Thyroid gland (tissue), 4 donors: ENCODE results near the gene MPL. TPM values are rescaled to one million over a fixed set of nuclear protein-coding genes. Genes with fewer than 3 reads are reported as not detected.

ENCODE experiments used
- DNase-seq, 2 donors: peaks; one replicate each; pipeline ENCODE4 v3.0.0-alpha.2; 2019
- H3K27ac ChIP-seq, 3 donors: fragments of 200-600 bp; sonication (generic); 1 replicate in 2 of 3; 2 replicates in 1 of 3; pipeline ENCODE4 v1.5.1; 2016 to 2019; ENCODE audit warnings: mild to moderate bottlenecking in 1 of 3, moderate library complexity in 1 of 3
- H3K27me3 ChIP-seq: fragments of 200-600 bp; sonication (generic); one replicate; pipeline ENCODE4 v1.5.1; 2019
- H3K36me3 ChIP-seq, 2 donors: fragments of 200-600 bp; sonication (generic); one replicate each; pipeline ENCODE4 v1.5.1; 2016 to 2019
- H3K4me1 ChIP-seq, 2 donors: fragments of 200-600 bp; sonication (generic); one replicate each; pipeline ENCODE4 v1.5.1; 2017 to 2019
- H3K4me3 ChIP-seq, 3 donors: fragments of 200-600 bp; sonication (generic); replicated peaks in 1 of 3; 1 replicate in 2 of 3; 2 replicates in 1 of 3; pipeline ENCODE4 v1.5.1; 2016; ENCODE audit warnings: mild to moderate bottlenecking in 1 of 3
- H3K9me3 ChIP-seq: fragments of 200-600 bp; sonication (generic); one replicate; pipeline ENCODE4 v1.5.1; 2017
- POLR2A ChIP-seq, 2 donors: fragments of 450-650 bp; IDR thresholded peaks; one replicate each; pipeline ENCODE4 v1.6.1; 2017; ENCODE audit warnings: antibody characterized with exemption in 2 of 2, mild to moderate bottlenecking in 2 of 2, moderate library complexity in 1 of 2
- WGBS, 2 donors: methylation state at CpG; one replicate each; pipeline ENCODE4 v1.1.5; 2017; 5-methylcytosine and 5-hydroxymethylcytosine counted together
- intact Hi-C: fragments of 100-400 bp; cut with DNase I; formaldehyde crosslinking; loops from one replicate; pipeline ENCODE4 v1.15.1; 2023
- total RNA-seq, 4 donors: library from RNA; depleted of rRNA; stranded (reverse); fragments of >200 nt; gene quantifications; one replicate each; pipeline ENCODE4 v1.2.3, GENCODE V29; 2016
- TF ChIP-seq, protein P1 (sequence below), 6 experiments: fragments of 200-600 bp in 3 of 6; fragments of 450-650 bp in 3 of 6; sonication (generic) in 3 of 6; IDR thresholded peaks; one replicate each; pipeline ENCODE4 v1.5.1; 2016 to 2019; ENCODE audit warnings: antibody characterized with exemption in 6 of 6, mild to moderate bottlenecking in 2 of 6, inconsistent platforms in 1 of 6, moderate library complexity in 1 of 6

MPL gene
- total RNA-seq, 4 donors from 2014 or later, result 0.22 to 0.29 TPM; not detected in 2

DNA sequence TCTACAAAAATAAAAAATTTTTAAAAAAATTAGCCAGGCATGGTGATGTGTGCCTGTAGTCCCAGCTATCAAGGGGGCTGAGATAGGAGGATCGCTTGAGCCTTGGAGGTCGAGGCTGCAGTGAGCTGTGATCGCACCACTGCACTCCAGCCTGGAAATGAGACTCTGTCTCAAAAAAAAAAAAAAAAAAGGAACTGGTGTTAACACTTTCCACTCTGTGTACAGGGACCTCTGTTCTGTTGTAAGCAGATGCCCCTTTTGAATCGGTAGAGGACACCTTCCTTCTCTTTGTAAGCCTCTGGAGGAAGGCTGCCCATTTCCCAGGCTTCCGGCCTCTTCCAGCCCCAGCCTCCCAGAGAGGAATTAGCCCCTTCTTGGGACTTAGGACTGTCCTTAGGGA, 44.9 kb upstream of the MPL start:
- intact Hi-C loops, result no loop called here
- H3K27ac ChIP-seq, result peak overlapping the region; percentile 96 to 100 (median 97)
- WGBS, 2 donors, result 71 to 79% methylated on average over 5 of the region's 5 CpGs

DNA sequence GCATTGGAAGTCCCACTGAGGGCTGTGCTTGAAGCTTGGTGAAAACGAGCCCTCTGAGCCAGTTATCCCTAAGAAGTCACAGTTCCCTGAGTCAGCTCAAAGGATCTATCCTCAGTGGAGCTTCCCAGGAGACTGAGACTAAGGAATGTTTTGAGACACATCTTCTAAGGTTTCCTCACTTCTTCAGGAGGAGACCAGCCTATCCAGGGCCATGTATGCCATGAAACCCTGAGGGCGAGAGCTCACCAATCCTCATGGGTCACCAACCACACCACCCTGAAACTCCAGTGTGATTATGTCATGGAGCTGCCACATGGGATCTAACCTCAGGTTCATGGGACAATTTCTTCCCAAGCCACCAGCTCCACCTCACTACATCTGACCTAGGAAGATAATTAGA, 44.4 kb upstream of the MPL start:
- no peak for TF ChIP-seq POLR2A (IDR thresholded peaks at IDR 0.05)
- TF ChIP-seq, protein P1, sequence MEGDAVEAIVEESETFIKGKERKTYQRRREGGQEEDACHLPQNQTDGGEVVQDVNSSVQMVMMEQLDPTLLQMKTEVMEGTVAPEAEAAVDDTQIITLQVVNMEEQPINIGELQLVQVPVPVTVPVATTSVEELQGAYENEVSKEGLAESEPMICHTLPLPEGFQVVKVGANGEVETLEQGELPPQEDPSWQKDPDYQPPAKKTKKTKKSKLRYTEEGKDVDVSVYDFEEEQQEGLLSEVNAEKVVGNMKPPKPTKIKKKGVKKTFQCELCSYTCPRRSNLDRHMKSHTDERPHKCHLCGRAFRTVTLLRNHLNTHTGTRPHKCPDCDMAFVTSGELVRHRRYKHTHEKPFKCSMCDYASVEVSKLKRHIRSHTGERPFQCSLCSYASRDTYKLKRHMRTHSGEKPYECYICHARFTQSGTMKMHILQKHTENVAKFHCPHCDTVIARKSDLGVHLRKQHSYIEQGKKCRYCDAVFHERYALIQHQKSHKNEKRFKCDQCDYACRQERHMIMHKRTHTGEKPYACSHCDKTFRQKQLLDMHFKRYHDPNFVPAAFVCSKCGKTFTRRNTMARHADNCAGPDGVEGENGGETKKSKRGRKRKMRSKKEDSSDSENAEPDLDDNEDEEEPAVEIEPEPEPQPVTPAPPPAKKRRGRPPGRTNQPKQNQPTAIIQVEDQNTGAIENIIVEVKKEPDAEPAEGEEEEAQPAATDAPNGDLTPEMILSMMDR (IDR thresholded peaks at IDR 0.05), result no peak
- Histone ChIP-seq H3K9me3 (no peaks in the 10 kb centered on the region), H3K4me1 (peaks cover 54 to 69% of the 10 kb centered on the region in 2 donors), H3K4me3 (no peak overlapping the region), H3K27ac (peak overlapping the region; percentile 96 to 100 (median 97)), H3K36me3 (no peaks in the 10 kb centered on the region), H3K27me3 (no peaks in the 10 kb centered on the region)
- 78 to 85% methylated on average over 2 of the region's 2 CpGs for WGBS, 2 donors
- intact Hi-C loops, result no loop called here
- DNase-seq, result no peak

More for the DNA sequence above, 44.9 kb upstream of the MPL start:
- H3K9me3 ChIP-seq, result no peaks in the 10 kb centered on the region
- DNase-seq, result no peak
- TF ChIP-seq POLR2A (IDR thresholded peaks at IDR 0.05), result no peak
- TF ChIP-seq, protein P1 (IDR thresholded peaks at IDR 0.05), result no peak
- no peak overlapping the region for H3K4me3 ChIP-seq
- peaks cover 49 to 64% of the 10 kb centered on the region in 2 donors for H3K4me1 ChIP-seq
- no peaks in the 10 kb centered on the region for H3K27me3 ChIP-seq
- H3K36me3 ChIP-seq, result no peaks in the 10 kb centered on the region

DNA sequence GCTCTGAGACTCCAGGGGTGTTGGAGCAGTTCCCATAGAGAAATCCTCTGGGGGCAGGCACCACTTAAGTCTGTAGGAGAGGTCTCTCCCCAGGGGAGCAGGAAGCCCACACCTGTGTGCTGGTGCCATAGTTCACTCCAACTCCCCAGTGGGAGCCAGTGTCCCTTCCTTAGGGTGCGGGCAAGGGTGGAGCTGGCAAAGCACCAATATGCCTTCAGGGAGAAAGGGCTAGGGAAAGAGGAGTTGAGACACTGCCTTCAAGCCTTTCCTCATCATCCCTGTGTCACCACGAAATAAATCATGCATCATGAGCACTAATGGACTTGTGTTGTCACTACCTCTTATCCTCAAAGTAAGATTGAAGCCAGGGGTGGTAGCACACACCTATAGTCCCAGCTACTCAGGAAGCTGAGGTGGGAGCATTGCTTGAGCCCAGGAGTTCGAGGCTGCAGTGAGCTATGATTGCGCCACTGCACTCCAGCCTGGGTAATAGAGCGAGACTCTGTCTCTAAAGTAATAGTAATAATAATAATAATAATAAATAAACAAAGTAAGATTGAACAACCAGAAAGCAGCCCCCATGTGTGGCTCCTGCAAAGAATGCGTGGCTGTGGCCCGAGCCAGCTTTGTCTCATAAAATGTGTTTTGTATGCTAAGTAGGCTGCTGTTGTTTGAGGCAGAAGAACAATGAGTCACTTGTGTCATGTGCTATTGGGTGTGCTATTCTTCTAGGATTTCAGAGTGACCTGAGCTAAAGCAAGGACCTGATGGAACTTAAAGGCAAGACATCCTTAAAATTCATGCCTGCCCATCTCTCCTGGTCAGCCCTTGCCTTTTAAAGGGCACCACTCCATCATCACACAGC, 43.5 kb upstream of the MPL start:
- H3K27me3 ChIP-seq, result no peaks in the 10 kb centered on the region
- peaks cover 63 to 78% of the 10 kb centered on the region in 2 donors for H3K4me1 ChIP-seq
- H3K4me3 ChIP-seq, result no peak overlapping the region
- peak; percentile 55 to 58 for DNase-seq
- no peaks in the 10 kb centered on the region for H3K36me3 ChIP-seq
- H3K9me3 ChIP-seq, result no peaks in the 10 kb centered on the region
- TF ChIP-seq, protein P1 (IDR thresholded peaks at IDR 0.05), result no peak
- TF ChIP-seq POLR2A (IDR thresholded peaks at IDR 0.05), result peak in 1 of 2 donors; percentile 57
- 64 to 69% methylated on average over 7 of the region's 7 CpGs for WGBS, 2 donors
- intact Hi-C loops, result no loop called here
- peak overlapping the region; percentile 96 to 100 (median 97) for H3K27ac ChIP-seq

DNA sequence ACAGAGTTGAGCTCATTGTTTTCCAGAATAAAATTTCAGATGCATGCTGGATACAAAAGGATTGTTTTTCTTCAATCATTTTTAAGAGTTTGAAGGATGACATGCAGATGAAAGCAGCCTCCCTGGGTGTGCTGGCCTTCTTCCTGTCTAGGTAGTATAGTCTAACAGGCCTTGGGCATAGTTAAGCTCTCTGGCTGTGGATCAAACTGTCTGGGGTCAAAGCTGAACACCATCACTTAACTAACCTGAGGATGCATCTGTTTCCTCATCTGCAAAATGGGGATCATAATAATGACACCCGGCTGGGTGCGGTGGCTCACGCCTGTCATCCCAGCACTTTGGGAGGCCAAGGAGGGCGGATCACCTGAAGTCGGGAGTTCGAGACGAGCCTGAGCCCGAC, 42.9 kb upstream of the MPL start:
- H3K9me3 ChIP-seq, result no peaks in the 10 kb centered on the region
- no peak for TF ChIP-seq POLR2A (IDR thresholded peaks at IDR 0.05)
- TF ChIP-seq, protein P1 (IDR thresholded peaks at IDR 0.05), result no peak
- peaks cover 70 to 85% of the 10 kb centered on the region in 2 donors for H3K4me1 ChIP-seq
- peak overlapping the region; percentile 96 to 100 (median 97) for H3K27ac ChIP-seq
- intact Hi-C loops, result no loop called here
- no peaks in the 10 kb centered on the region for H3K27me3 ChIP-seq
- 74 to 78% methylated on average over 8 of the region's 8 CpGs for WGBS, 2 donors
- no peak overlapping the region for H3K4me3 ChIP-seq
- DNase-seq, result no peak
- H3K36me3 ChIP-seq, result no peaks in the 10 kb centered on the region

DNA sequence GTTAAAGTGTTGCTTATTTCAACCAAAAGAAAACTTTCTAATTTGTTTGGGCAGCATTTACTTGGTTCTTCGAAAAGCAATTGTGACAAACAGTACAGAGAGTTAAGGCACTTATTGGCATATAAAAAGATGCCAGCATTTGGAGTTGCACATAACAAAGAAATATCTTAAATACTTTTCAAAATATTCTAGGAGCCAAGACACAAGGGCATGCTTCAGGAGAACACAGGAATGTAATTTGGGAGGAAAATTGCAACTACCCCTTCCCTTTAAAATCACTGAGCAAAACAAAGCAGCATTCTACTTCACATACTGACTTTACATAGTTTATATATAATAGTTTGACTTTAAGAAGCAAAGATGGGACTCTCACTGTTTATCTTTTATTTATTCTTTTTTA, 41.4 kb upstream of the MPL start:
- WGBS, 2 donors, result 17 to 24% methylated on average over 1 of the region's 1 CpG

More for the DNA sequence above, 41.4 kb upstream of the MPL start:
- Histone ChIP-seq H3K27me3 (no peaks in the 10 kb centered on the region), H3K4me3 (no peak overlapping the region), H3K36me3 (no peaks in the 10 kb centered on the region), H3K4me1 (peaks cover 80 to 90% of the 10 kb centered on the region in 2 donors), H3K27ac (peak overlapping the region; percentile 96 to 100 (median 97)), H3K9me3 (no peaks in the 10 kb centered on the region)
- TF ChIP-seq, protein P1 (IDR thresholded peaks at IDR 0.05), result no peak
- no peak for TF ChIP-seq POLR2A (IDR thresholded peaks at IDR 0.05)
- intact Hi-C loops, result no loop called here
- no peak for DNase-seq
